Keratinocyte (primary cell): ENCODE results near the gene CCDC70. TPM values are rescaled to one million over a fixed set of nuclear protein-coding genes. Genes with fewer than 3 reads are reported as not detected.

Experiments used
- DNase-seq: peaks from one replicate; pipeline ENCODE4 v3.0.0-alpha.2; 2011; ENCODE audit warnings: low read depth, missing footprints, low spot score
- FAIRE-seq: peaks from 2 replicates; lab custom pipeline; 2011; peaks lifted over from hg19 to GRCh38; lab: Jason Lieb, UNC
- H2AFZ ChIP-seq: 2 replicates; pipeline ENCODE4 v1.6.0; 2012; ENCODE audit warnings: low read length, control low read depth, inconsistent platforms; ENCODE audit not compliant: control insufficient read depth
- H3K27ac ChIP-seq: 2 replicates; pipeline ENCODE4 v1.5.1; 2011; ENCODE audit warnings: low read length; ENCODE audit not compliant: control insufficient read depth, insufficient read depth
- H3K27me3 ChIP-seq: 3 replicates; pipeline ENCODE4 v1.6.0; 2011; ENCODE audit warnings: low read length; ENCODE audit not compliant: control insufficient read depth, insufficient read depth; ENCODE audit errors: extremely low read depth
- H3K36me3 ChIP-seq, 2 experiments: 2 replicates in 1 of 2; 3 replicates in 1 of 2; pipeline ENCODE4 v1.5.1; 2011; ENCODE audit warnings: low read length in 2 of 2, mild to moderate bottlenecking in 1 of 2; ENCODE audit not compliant: control insufficient read depth in 2 of 2, insufficient read depth in 2 of 2; ENCODE audit errors: extremely low read depth in 1 of 2
- H3K4me1 ChIP-seq: 3 replicates; pipeline ENCODE4 v1.5.1; 2011; ENCODE audit warnings: low read length; ENCODE audit not compliant: control insufficient read depth, insufficient read depth; ENCODE audit errors: extremely low read depth
- H3K4me2 ChIP-seq: 3 replicates; pipeline ENCODE4 v1.6.0; 2011; ENCODE audit warnings: low read depth, low read length; ENCODE audit not compliant: control insufficient read depth, insufficient read depth; ENCODE audit errors: extremely low read depth
- H3K4me3 ChIP-seq, 3 experiments: fragments of 200-600 bp in 1 of 3; sonication (generic) in 1 of 3; 2 replicates in 2 of 3; 3 replicates in 1 of 3; pipeline ENCODE4 v1.5.1; 2011 to 2016; ENCODE audit warnings: low read length in 3 of 3, mild to moderate bottlenecking in 3 of 3, control low read depth in 2 of 3, inconsistent platforms in 1 of 3, low read depth in 1 of 3, mixed read lengths in 1 of 3, mixed run types in 1 of 3, moderate library complexity in 1 of 3; ENCODE audit not compliant: control insufficient read depth in 2 of 3, insufficient read depth in 2 of 3; ENCODE audit errors: extremely low read depth in 1 of 3
- H3K79me2 ChIP-seq: 2 replicates; pipeline ENCODE4 v1.6.0; 2012; ENCODE audit warnings: low read length; ENCODE audit not compliant: control insufficient read depth, insufficient read depth
- H3K9ac ChIP-seq: 3 replicates; pipeline ENCODE4 v1.6.0; 2011; ENCODE audit warnings: low read length; ENCODE audit not compliant: control insufficient read depth, insufficient read depth; ENCODE audit errors: extremely low read depth
- H3K9me1 ChIP-seq: 3 replicates; pipeline ENCODE4 v1.6.0; 2011; ENCODE audit warnings: low read length; ENCODE audit not compliant: control insufficient read depth, insufficient read depth; ENCODE audit errors: extremely low read depth
- H3K9me3 ChIP-seq: 2 replicates; pipeline ENCODE4 v1.5.1; 2012; ENCODE audit warnings: low read depth, low read length; ENCODE audit not compliant: control insufficient read depth
- H4K20me1 ChIP-seq: 3 replicates; pipeline ENCODE4 v1.6.0; 2011; ENCODE audit warnings: low read length; ENCODE audit not compliant: control insufficient read depth, insufficient read depth; ENCODE audit errors: extremely low read depth
- EZH2 ChIP-seq: IDR thresholded peaks from one replicate; pipeline ENCODE4 v1.6.1; 2012; ENCODE audit warnings: inconsistent platforms, mild to moderate bottlenecking, low read length, moderate library complexity
- dilution Hi-C: fragments of 300-500 bp; cut with MboI; formaldehyde crosslinking; loops from one replicate; pipeline ENCODE4 v1.7.0; 2020; ENCODE audit warnings: low sequenced_read_pairs; ENCODE audit not compliant: extremely low pct_ligation_motif_present
- polyA plus RNA-seq, 5 experiments: library from polyadenylated mRNA; depleted of rRNA in 3 of 5; stranded (reverse) in 3 of 5; stranded (forward) in 1 of 5; unstranded in 1 of 5; fragments of >200 nt; gene quantifications; 1 replicate in 1 of 5; 2 replicates in 3 of 5; 3 replicates in 1 of 5; pipeline versions ENCODE4 v1.2.1 to v1.2.3, GENCODE V29; 2011 to 2012; ENCODE audit warnings: missing spikeins in 2 of 5, low read depth in 1 of 5, low replicate concordance in 1 of 5
- TF ChIP-seq, protein P1 (sequence below), 3 experiments: IDR thresholded peaks in 1 of 3; conservative IDR thresholded peaks in 1 of 3; optimal IDR thresholded peaks in 1 of 3; 2 replicates in 2 of 3; 3 replicates in 1 of 3; pipeline versions ENCODE3 to v1.5.1; 2011; ENCODE audit warnings: low read length in 3 of 3, mild to moderate bottlenecking in 3 of 3, moderate library complexity in 2 of 3, control low read depth in 1 of 3, inconsistent platforms in 1 of 3; ENCODE audit not compliant: insufficient read depth in 2 of 3; ENCODE audit errors: extremely low read depth in 1 of 3

CCDC70 gene
- polyA plus RNA-seq, 1 donor (not counting 4 experiments of a cell fraction or from before 2014, with no cell fraction given) = not detected

- H3K36me3 ChIP-seq = no peaks in the 10 kb centered on the region
- H3K4me2 ChIP-seq = no peak overlapping the region
- dilution Hi-C loops = no loop called here
- no peaks in the 10 kb centered on the region for H4K20me1 ChIP-seq
- no peak overlapping the region for H3K9ac ChIP-seq
- H2AFZ ChIP-seq = no peak overlapping the region
- H3K4me1 ChIP-seq = no peaks in the 10 kb centered on the region
- no peaks in the 10 kb centered on the region for H3K9me1 ChIP-seq
- no peak for DNase-seq
- no peak for TF ChIP-seq EZH2
- TF ChIP-seq, protein P1, sequence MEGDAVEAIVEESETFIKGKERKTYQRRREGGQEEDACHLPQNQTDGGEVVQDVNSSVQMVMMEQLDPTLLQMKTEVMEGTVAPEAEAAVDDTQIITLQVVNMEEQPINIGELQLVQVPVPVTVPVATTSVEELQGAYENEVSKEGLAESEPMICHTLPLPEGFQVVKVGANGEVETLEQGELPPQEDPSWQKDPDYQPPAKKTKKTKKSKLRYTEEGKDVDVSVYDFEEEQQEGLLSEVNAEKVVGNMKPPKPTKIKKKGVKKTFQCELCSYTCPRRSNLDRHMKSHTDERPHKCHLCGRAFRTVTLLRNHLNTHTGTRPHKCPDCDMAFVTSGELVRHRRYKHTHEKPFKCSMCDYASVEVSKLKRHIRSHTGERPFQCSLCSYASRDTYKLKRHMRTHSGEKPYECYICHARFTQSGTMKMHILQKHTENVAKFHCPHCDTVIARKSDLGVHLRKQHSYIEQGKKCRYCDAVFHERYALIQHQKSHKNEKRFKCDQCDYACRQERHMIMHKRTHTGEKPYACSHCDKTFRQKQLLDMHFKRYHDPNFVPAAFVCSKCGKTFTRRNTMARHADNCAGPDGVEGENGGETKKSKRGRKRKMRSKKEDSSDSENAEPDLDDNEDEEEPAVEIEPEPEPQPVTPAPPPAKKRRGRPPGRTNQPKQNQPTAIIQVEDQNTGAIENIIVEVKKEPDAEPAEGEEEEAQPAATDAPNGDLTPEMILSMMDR (optimal IDR thresholded peaks at IDR 0.05 in 1 of 3, IDR thresholded peaks at IDR 0.05 in 1 of 3, conservative IDR thresholded peaks at IDR 0.05 in 1 of 3; ENCODE audit: extremely low read depth in 1 of 3, insufficient read depth in 2 of 3, low read length in 3 of 3) = no peak
- FAIRE-seq = no peak
- H3K79me2 ChIP-seq = no peaks in the 10 kb centered on the region
- H3K27ac ChIP-seq = no peak overlapping the region
- no peaks in the 10 kb centered on the region for H3K9me3 ChIP-seq
- no peak overlapping the region for H3K4me3 ChIP-seq
- peaks cover 5% of the 10 kb centered on the region for H3K27me3 ChIP-seq
Observed at GRCh38 chr13:51848674-51849073, 13.1 kb upstream of the CCDC70 start.

GRCh38 chr13:51849145-51850101 lies 12.3 kb upstream of the CCDC70 start:
- Histone ChIP-seq H3K4me1 (no peaks in the 10 kb centered on the region), H3K27ac (no peak overlapping the region), H3K4me2 (no peak overlapping the region), H3K4me3 (no peak overlapping the region), H3K27me3 (peaks cover 5% of the 10 kb centered on the region), H4K20me1 (no peaks in the 10 kb centered on the region), H2AFZ (no peak overlapping the region), H3K79me2 (no peaks in the 10 kb centered on the region), H3K9ac (no peak overlapping the region), H3K9me1 (no peaks in the 10 kb centered on the region), H3K9me3 (no peaks in the 10 kb centered on the region), H3K36me3 (no peaks in the 10 kb centered on the region)
- no peak for TF ChIP-seq EZH2
- TF ChIP-seq, protein P1 (optimal IDR thresholded peaks at IDR 0.05 in 1 of 3, IDR thresholded peaks at IDR 0.05 in 1 of 3, conservative IDR thresholded peaks at IDR 0.05 in 1 of 3; ENCODE audit: extremely low read depth in 1 of 3, insufficient read depth in 2 of 3, low read length in 3 of 3) = peak; percentile 57 to 80 (median 80)
- dilution Hi-C loops = no loop called here
- DNase-seq (no peak), FAIRE-seq (no peak)
